CD4-positive, alpha-beta T cell treated with Interleukin-15 for 1 hour (primary cell): ENCODE measurements around the gene GNG11.
"Not testable (repeated sequence)": the region's sequence is repeated elsewhere in the genome, so short reads cannot be mapped to it uniquely, and the experiment has no call there.

Source experiments
- DNase-seq: peaks from one replicate; pipeline ENCODE4 v3.0.0-alpha.2; 2020

The GNG11 gene

DNA sequence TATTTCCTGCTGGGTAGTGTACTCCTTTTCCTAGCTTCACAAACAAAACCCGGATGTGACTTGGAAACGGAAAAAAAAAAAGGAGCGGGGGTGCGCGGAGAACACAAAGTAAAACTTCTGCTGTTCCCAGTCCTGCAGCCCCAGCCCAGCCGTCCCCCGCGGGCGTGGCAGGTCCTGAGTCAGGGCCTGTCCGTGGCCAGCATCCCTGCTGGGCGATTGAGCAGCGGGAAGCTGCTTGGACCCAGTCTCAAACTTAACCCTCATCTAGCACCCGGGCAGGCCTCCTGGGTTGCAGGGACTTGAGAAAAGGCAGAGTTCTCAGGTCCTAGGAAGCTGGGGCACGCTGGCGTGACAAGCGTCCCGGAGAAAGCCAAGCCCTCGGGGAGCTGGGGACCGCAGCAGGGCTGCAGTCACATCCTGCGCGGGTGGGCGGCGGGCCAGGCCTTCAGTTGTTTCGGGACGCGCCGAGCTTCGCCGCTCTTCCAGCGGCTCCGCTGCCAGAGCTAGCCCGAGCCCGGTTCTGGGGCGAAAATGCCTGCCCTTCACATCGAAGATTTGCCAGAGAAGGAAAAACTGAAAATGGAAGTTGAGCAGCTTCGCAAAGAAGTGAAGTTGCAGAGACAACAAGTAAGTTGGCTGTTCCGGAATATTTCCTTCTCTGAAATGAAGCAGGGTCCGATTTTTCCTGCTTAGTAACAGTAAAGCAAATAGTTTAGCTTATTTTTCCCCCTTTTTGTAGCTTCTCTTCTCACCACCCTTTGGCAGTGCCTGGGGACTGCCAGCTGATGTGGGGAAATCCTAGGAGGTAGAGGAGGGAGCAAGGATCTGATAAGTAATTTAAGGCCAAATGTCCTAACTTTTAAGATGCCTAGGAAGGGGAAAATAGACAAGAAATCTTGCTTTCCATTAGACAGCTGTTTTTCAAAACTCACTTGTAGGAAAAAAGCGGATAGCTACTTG is at the start of gene GNG11:
TSS of gene GNG11 (plus strand) at position 129 of the 960 bp plus-strand sequence. CDS start at position 532, 403 bp downstream.
- no peak for DNase-seq

DNA sequence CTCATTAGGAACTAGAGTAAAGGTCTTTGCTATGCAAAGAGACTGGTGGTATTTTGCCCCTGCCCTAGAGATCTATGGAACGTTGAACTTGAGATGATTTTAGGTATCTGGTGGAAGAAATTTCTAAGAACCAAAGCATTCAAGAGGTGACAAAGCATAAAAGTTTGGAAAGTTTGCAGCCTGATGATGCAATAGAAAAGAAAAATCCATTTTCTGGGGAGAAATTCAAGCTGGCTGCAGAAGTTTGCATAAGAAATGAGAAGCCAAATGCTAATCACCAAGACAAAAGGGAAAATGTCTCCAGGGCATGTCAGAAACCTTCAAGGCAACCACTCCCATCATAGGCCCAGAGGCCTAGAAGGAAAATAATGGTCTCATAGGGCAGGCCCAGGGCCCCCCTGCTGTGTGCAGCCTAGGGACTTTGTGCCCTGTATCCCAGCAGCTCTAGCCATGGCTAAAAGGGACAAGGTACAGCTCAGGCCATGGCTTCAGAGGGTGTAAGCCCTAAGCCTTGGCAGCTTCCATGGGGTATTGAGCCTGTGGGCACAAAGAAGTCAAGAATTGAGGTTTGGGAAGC is 47.4 kb upstream of the GNG11 start:
- DNase-seq = no peak

DNA sequence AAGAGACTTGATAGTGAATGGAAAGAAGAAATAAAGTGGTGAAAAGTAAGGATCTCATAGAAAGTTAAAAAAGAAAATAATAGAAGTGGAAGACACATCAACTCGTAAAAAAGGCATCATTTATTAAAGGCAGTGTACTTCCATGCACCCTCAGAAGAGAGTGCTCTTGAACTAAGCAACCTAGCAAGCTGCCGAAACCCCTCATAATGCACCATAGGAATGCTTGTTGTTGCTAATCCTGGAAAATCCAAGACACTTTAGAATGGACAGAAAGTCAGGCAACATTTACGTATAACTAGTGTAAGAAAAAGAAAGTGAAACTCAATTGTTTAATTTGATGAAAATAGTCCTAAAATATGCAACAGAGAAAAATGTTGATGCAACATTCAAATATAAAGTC is 43.8 kb upstream of the GNG11 start:
- DNase-seq = no peak

DNA sequence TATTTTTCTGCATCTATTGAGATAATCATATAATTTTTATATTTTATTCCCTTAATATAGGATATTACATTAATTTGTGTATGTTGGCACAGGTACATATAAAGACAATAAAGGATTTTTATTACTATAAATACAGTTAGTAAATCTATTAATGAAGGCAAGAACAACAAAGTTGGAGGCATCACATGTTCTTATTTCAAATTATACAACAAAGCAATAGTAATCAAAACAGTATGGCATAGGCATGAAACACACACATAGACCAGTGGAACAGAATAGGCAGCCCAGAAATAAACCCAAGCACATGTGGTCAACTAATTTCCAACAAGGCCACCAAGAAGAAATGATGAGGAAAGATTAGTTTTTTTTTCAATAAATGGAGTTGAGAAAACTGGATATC is 42.2 kb upstream of the GNG11 start:
- DNase-seq = no peak

DNA sequence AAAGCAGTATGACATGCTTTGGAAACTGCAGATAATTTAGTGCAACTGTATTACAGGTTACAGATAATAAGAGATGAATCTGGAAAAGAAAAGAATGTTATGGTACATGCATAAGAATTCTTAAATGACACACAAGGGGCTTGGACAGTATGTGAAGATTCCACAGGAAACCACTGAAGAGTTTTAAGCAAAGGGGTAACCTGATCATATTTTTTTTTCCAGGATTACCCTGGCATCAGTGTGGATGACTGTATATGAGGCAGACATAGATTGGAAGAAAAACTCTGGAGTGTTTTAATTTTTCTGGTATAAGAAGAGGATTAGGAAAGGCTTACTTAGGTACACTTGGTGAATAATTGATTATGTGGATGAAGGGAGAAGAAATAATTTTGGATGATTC is 39.1 kb upstream of the GNG11 start:
- no peak for DNase-seq

DNA sequence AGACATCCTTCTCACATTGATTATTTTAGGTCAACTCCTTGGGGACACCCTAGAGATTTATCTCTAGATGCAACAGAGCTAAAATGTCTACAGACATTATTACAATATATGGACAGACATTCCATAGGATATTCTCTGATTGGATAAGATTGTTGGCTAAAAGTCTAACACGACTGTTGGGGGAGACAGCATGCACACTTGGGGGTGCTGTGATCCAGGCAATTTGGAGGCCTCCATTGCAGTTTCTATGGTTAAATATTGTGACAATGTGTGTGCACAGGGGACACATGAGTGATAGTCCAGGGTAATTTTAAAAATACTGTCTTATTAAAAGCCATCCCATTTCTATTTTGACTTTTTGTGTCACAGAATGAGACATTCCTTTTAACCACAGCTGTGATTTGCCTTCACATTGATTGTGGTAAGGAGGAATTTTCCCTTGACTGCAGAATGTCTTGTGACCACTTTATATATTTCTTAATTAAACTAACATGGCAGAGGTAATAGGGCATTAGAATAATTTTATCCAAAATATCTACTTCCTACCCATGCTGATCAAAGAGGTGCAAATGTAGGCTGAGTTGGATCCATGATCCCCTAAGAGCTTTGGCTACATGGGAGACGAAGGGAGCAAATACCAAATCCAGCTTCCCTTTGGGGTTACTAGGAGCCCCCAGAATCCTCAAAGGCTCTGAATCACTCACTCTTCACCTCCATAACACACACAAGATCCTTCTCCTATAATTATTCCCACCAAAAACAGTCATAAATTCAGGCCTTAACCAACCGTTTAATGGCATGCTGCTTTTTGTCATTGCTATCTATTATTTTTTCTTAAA is 38.2 kb upstream of the GNG11 start:
- DNase-seq = no peak

DNA sequence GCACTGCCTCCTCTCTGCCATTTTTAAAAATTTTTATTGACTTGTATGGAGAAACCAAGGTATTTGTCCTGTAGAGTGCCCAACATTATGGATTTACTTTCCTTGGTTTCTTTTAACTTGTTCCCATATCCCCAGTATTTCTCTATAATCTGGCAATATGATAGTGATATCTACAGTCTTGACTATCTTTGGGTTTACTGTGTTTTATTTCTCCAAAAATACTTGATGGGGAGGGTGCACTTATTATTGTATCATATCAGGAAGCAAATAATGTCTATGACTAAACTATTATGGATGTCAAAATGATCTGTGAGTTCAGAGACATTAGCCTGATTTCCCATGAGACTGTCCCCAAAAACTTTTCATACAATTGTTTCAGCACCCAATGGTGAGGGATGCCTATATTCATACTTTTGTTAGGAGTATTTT is 37.6 kb upstream of the GNG11 start:
- DNase-seq = no peak

DNA sequence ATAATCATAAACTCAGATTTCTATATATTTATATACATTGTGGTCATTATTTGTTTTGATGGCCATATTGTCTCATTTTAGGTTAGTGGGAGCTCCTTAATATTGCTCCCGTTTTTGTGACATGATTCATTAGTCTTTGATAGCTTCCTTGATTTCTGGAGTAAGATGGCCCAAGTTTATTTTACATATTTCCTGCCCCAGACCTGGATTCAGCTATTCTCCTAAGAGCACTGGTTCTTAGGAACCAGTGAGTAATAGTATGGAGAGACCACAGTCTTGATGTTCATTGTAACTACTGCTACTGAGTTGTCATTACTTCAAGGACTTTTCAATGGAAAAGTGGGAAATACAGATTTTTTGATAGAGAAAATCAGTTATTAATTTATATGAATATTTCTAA is 37.0 kb upstream of the GNG11 start:
- DNase-seq = no peak

DNA sequence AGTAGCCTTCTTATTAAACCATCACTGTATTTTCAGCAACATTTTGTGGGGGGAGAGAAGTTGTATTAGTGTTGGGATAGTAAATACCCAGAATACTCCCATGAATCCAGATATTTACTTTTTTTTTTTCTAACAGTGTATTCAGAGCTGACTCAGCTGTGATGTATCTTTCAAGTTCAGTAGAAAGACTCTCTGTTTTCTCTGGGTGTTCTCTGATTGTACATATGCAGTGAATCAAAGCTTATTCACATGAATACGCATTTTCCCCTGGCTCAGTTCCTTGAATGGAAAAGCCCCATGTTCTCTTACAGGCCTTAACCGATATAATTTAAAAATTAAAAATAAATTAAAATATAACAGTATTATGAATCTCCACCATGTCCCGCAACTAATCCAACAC is 32.3 kb upstream of the GNG11 start:
- DNase-seq = no peak

DNA sequence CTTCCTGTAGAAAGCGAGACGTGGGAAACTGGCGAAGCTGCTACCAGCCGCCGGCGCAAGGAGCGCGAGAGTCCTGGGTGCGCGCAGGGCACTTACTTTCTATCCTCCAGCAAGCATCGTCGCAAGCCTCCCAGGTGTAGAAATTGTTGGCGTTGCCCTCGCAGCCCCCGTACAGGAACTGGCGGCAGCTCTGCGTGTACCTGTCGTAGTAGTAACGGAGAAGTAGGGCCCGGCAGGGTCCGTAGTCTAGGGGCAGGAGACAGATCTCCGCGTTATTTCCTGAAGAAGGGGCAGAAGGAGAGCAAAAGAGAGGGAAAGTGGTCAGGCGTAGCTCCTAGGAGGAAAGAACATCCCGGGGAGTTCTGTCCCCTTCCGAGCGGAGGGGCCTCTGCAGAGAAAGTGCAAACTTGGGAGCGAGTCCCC is 31.5 kb upstream of the GNG11 start:
- DNase-seq = no peak

DNA sequence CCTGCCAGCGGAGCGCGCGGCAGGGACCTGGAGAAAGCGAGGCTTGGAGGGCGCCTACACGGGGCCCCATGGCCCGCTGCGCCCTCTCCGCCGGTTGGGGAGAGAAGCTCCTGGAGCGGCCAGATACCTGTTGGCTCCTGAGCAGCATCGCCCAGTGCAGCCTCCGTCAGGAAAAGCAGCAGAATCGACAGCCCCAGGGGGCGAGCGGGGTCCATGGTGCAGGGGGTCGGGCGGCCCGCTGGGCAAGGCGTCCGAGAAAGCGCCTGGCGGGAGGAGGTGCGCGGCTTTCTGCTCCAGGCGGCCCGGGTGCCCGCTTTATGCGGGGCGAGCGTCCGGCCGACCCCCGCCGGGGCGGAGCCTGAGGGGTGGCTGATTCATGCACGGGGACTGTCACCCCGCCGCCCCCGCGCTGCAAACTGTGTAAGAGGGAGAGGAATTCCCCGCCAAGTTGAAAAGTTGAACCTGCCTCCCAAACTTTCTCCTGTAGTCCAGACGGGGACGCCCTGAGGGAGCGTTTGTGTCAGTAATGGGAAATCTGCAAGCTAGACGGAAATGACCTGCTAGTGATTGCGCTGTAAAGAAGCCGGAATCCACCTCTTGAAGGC is 31.0 kb upstream of the GNG11 start, which contains the start of gene TFPI2:
TSS of gene TFPI2 (minus strand) at position 290 of the 605 bp plus-strand sequence. CDS start at position 215, 75 bp downstream.
- no peak for DNase-seq

DNA sequence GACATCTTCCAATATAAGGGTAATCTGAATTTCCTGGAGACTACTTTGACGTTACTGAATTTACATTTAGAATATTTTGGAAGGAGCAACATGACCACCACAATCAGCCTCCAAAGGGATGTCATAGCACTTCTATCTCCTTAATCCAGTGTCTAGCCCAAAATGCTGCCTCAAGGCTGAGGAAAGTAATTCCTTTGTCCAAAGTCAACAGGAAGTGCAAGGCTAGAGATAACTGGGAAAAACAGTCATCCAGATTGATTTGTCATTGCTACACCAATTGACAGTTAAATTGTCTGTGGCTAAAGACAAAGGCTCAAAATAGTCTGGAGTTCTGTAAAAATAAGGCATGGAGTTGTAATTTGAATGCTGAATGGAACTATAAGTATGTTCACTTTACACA is 27.1 kb upstream of the GNG11 start:
- DNase-seq = no peak

DNA sequence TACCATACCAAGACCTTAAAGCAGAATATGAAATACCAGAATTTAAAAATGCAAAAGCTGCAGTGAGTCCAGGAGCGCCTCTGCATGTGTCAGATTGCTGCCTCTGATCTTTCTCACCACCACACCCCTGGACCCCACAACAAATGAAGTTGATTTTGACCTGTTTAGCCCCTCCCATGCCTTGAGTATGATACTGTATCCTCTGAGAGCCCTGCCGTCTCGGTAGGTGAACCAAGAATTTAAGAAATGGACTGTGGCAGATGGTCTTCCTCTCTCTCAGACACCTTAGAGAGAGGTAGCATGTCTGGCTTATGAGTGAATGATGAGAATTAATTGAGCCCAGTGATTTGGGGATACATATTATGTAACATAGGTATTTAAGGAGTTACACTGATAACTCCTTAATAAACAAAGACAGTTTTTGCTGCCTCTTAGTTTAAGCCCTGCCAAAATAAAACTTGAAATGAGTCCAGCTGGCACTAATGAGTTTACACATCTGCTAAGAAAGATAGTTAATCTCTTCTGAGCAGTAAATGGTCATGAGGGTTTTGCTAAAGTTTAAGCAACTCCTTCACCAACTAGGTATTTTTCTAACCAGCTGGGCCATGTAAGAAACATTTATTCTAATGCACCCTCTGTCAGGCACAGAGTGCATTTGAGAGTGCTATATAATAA is 26.4 kb upstream of the GNG11 start:
- DNase-seq = no peak

DNA sequence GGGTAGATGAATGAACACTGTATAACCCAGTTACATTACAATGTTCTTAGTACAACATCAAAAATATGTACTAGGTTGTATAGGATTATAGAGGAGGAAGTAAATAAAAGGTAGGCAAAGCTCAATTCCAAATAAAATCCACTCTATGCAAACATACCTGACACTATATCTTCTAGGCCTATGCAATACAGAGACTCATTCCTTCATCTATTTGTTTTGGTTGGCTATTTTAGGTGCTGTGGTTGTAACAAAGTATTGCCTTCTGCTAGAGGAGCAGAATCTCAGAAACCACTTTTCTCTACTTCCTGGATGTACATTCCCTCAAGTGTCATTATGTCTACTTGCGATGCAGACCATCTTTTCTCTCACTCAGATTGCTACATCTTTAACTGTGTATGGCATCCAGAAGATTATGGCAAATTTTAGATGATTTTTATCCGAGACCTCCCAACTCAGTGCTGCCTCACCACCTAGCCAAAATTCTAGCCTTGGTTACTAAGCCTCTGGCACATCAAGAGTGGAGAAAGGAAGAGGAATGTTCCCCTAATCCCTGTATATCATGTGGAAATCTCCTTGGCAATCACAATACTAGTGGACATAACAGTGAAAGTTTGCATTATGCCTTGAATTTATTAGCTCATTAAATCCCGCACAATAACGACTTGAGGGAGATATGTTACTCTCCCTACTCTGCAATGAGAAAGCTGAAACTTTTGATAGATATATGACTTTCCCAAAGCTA is 25.5 kb upstream of the GNG11 start:
- no peak for DNase-seq

DNA sequence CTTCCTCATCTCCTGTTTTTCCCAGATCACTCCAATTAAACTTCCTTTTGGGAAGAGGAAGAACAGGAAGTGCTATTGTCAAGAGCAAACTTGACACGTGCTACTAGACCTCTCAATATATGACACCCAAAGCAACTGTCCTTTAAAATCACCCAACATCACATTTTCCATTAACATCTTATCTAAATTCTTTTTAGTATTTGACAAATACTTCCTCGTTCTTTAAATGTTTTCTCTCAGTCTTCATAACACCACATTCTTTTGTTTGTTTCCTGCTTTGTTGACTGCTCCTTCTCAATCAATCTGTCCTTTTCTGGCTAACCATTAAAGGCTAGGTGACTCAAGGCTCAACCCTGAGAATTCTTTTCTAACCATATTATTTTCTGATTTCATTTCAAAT is 23.9 kb upstream of the GNG11 start:
- DNase-seq = no peak

DNA sequence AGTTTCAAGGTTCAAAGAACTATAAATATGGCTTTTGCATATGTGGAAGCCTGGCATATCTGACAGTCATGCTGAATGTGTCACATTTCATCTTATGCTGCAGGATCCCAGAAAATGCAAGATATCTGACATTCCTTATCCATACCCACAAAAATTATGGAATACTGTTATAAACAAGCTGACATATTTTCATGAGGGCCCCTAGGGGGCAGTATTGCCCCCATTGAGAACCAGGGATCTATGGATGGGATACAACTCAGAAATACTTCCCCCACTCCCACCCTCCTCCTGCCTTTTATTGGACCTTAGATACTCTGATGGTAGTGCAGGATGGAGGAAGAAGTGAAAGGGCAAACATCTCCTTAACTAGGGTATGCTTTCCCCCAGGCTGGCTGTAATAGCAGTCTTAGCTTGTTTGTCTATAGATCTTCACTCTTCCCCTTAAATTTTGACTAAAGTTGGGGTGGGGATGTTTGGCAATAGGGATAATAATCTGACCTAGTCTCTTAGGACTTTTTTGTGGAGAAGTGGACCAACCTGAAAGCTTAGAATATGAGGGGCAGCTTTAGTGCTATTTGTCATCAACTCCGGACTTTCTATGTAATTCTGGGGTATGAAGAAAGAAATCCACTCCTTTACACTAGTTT is 18.6 kb upstream of the GNG11 start:
- DNase-seq = no peak

DNA sequence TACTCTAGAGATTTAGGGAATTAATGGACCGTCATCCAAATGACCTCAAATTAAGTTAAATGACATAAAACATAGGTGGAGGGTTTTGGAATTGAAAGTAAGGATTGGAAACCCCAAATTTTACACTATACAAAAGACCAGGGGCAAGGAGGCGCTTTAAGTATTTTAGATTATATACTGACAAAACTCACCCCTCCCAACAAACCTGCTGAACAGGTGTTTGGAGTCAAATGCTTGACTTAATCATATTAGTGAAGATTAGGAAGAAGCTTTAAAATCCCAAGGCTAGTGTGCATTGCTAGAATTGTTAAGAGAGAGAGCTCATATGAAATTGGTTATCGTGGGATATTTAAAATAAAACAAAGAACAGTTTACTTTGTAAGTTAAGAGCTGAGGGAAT is 15.3 kb upstream of the GNG11 start, which contains the start of gene GNGT1:
TSS of gene GNGT1 (plus strand) at position 301 of the 400 bp plus-strand sequence. CDS start 180 bp downstream, outside the sequence.
- no peak for DNase-seq

DNA sequence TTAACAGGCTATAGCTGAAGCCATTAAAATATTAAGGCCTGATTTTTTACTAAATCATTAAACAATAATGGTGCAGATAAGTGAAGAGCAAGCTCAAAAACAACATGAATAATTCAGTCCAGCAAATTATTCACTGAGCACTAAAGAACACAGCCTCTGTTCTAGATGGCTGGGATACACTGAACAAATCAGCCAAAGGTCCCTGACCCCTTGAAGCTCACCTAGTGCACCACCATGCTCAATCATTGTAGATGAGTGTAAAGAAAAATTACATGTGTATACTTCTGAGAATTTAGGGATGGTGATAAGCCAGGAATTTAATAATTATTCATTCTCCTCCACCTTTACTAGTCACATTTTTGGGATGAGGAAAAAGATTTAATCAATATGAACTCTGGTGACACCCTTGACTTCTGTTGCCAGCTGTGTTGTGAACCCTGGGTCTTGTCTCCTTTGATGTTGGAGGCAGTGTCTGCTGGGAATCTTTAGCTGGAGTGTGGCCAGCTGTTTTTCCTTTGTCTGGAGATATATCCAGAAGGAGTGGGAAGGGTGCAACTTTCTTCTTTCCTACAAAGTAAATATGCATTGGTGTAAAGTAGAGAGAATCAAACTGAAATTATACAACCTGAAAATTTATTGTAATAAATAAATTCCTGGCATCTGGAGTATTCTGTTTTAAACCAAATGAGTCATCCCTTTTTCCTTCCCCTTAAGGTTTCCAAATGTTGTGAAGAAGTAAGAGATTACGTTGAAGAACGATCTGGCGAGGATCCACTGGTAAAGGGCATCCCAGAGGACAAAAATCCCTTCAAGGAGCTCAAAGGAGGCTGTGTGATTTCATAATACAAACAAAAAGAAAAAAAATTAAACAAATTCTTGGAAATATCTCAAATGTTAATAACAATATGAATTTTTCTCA is 11.2 kb upstream of the GNG11 start:
- no peak for DNase-seq

DNA sequence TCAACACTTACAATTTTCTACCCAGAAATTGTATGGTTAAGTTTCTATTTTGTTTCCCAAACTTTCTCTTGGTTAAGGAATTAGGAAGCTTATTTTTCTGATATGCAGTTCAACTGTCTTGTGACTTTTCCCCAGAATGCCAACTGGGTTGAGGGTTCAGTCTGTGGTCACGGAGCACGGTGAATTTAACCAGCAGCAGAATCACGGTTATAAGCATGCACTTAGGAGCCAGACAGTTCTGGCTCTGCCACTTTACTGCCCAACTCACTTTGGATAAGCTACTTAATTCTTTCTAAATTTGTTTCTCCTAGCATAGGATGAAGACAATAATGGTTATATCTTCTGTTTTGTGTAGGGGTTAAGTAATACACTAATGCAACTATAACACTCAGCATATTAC is 10.3 kb upstream of the GNG11 start:
- DNase-seq = not testable (repeated sequence)

DNA sequence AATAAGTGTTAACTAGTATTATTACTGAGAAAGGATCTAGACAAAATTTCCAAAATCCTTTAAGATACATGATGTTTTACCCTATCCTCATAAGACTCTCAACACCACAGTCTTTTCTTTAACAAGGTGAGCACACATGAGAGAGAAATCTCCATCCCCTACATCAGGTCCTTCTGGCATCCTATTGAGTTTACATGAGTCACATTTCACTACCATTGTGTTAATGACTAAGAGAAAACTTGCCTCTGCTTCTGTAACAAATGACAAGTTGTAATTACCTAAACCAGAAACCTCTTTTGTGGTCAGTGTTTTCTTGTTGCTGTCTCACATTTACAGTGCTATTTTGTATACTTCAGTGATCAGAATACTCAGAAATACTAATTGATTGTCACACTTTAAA is 9.9 kb upstream of the GNG11 start:
- not testable (repeated sequence) for DNase-seq
